Sigmoid colon (tissue), 7 donors: ENCODE measurements around the gene C2CD5. TPM values are rescaled to one million over a fixed set of nuclear protein-coding genes. Genes with fewer than 3 reads are reported as not detected.

Source experiments
- DNase-seq: peaks from one replicate; pipeline ENCODE4 v3.0.0-alpha.2; 2019
- H3K27ac ChIP-seq, 4 donors: fragments of 200-600 bp; sonication (generic); one replicate each; pipeline ENCODE4 v1.5.1; 2016 to 2019; ENCODE audit warnings: mild to moderate bottlenecking in 1 of 4
- H3K27me3 ChIP-seq, 3 donors: fragments of 200-600 bp; sonication (generic); one replicate each; pipeline ENCODE4 v1.5.1; 2019; ENCODE audit warnings: mild to moderate bottlenecking in 1 of 3
- H3K36me3 ChIP-seq, 4 donors: fragments of 200-600 bp; sonication (generic); one replicate each; pipeline ENCODE4 v1.5.1; 2016 to 2019
- H3K4me1 ChIP-seq, 4 donors: fragments of 200-600 bp; sonication (generic); one replicate each; pipeline ENCODE4 v1.5.1; 2017 to 2019
- H3K4me3 ChIP-seq, 4 donors: fragments of 200-600 bp; sonication (generic); one replicate each; pipeline ENCODE4 v1.5.1; 2017 to 2019; ENCODE audit warnings: mild to moderate bottlenecking in 2 of 4, moderate library complexity in 1 of 4
- H3K9me3 ChIP-seq, 4 donors: fragments of 200-600 bp in 3 of 4; sonication (generic) in 3 of 4; one replicate each; pipeline versions ENCODE4 v1.5.1 to v1.6.1; 2013 to 2019
- CTCF ChIP-seq, 4 experiments: fragments of 450-650 bp in 3 of 4; fragments of 200-600 bp in 1 of 4; IDR thresholded peaks; one replicate each; pipeline ENCODE4 v1.5.1; 2016 to 2019; ENCODE audit warnings: antibody characterized with exemption in 4 of 4, mild to moderate bottlenecking in 3 of 4, moderate library complexity in 2 of 4
- EP300 ChIP-seq, 4 donors: sonication (generic); formaldehyde crosslinking; IDR thresholded peaks; one replicate each; pipeline ENCODE4 v1.6.1; 2017; ENCODE audit warnings: antibody characterized with exemption in 4 of 4
- POLR2A ChIP-seq, 2 donors: fragments of 450-650 bp; IDR thresholded peaks; one replicate each; pipeline ENCODE4 v1.6.1; 2016; ENCODE audit warnings: antibody characterized with exemption in 2 of 2, mild to moderate bottlenecking in 2 of 2, moderate library complexity in 2 of 2
- POLR2AphosphoS5 ChIP-seq, 4 donors: sonication (generic); formaldehyde crosslinking; IDR thresholded peaks; one replicate each; pipeline ENCODE4 v1.6.1; 2017; ENCODE audit warnings: antibody characterized with exemption in 4 of 4
- WGBS, 2 donors: extraction: QIAGEN DNeasy Blood & Tissue Kit; methylation state at CpG; one replicate each; pipeline ENCODE4 v1.1.7; 2013; 5-methylcytosine and 5-hydroxymethylcytosine counted together
- intact Hi-C: fragments of 100-400 bp; cut with DNase I; formaldehyde crosslinking; loops from one replicate; pipeline ENCODE4 v1.15.1; 2023
- polyA plus RNA-seq, 3 donors: library from polyadenylated mRNA; stranded (reverse); fragments of 200-250 nt; gene quantifications; one replicate each; pipeline ENCODE4 v1.2.3, GENCODE V29; 2013
- total RNA-seq, 4 donors: library from RNA; depleted of rRNA; stranded (reverse); fragments of >200 nt; gene quantifications; one replicate each; pipeline ENCODE4 v1.1.0, GENCODE V29; 2016
- donor health status: healthy with polysubstance abuse.
- donor health status: Bipolar disorder and iron deficiency.
- donor health status: healthy.

C2CD5 gene
- total and polyA plus RNA-seq, 7 donors: 21.6 to 60.1 (median 40.7) TPM

- Histone ChIP-seq H3K27me3 (no peaks in the 10 kb centered on the region), H3K4me1 (peaks cover 0 to 14% (median 7%) of the 10 kb centered on the region in 4 donors), H3K27ac (no peak overlapping the region), H3K9me3 (no peaks in the 10 kb centered on the region), H3K36me3 (peaks cover 0 to 32% (median 7%) of the 10 kb centered on the region in 4 donors), H3K4me3 (no peak overlapping the region)
- 98 to 99% methylated on average over 2 of the region's 2 CpGs for WGBS, 2 donors
- no peak for TF ChIP-seq POLR2A (IDR thresholded peaks at IDR 0.05)
- TF ChIP-seq POLR2AphosphoS5 (IDR thresholded peaks at IDR 0.05): no peak
- no peak for TF ChIP-seq CTCF (IDR thresholded peaks at IDR 0.05)
- no peak for TF ChIP-seq EP300 (IDR thresholded peaks at IDR 0.05)
- intact Hi-C loops: no loop called here
- no peak for DNase-seq
Observed at GRCh38 chr12:22531205-22531604, 13.1 kb downstream of the C2CD5 start.

- H3K27ac ChIP-seq: no peak overlapping the region
- peaks cover 0 to 50% (median 7%) of the 10 kb centered on the region in 4 donors for H3K36me3 ChIP-seq
- TF ChIP-seq CTCF (IDR thresholded peaks at IDR 0.05): peak in 2 of 4 experiments; percentile 16 to 24
- no peak for TF ChIP-seq POLR2A (IDR thresholded peaks at IDR 0.05)
- WGBS, 2 donors: 86 to 93% methylated on average over 3 of the region's 3 CpGs
- no peaks in the 10 kb centered on the region for H3K9me3 ChIP-seq
- no peaks in the 10 kb centered on the region for H3K27me3 ChIP-seq
- intact Hi-C loops: no loop called here
- no peak for DNase-seq
- no peak overlapping the region for H3K4me3 ChIP-seq
- H3K4me1 ChIP-seq: peaks cover 0 to 14% (median 7%) of the 10 kb centered on the region in 4 donors
Observed at GRCh38 chr12:22529281-22530060, 14.9 kb downstream of the C2CD5 start.

GRCh38 chr12:22527999-22528398 lies 16.3 kb downstream of the C2CD5 start:
- intact Hi-C loops: no loop called here
- Histone ChIP-seq H3K27me3 (no peaks in the 10 kb centered on the region), H3K9me3 (no peaks in the 10 kb centered on the region), H3K4me3 (no peak overlapping the region), H3K4me1 (peaks cover 0 to 14% (median 6%) of the 10 kb centered on the region in 4 donors), H3K27ac (no peak overlapping the region), H3K36me3 (peaks cover 0 to 55% (median 7%) of the 10 kb centered on the region in 4 donors)
- DNase-seq: no peak
- 93 to 95% methylated on average over 1 of the region's 1 CpG for WGBS, 2 donors
- TF ChIP-seq CTCF (IDR thresholded peaks at IDR 0.05) (no peak), EP300 (IDR thresholded peaks at IDR 0.05) (no peak), POLR2AphosphoS5 (IDR thresholded peaks at IDR 0.05) (no peak), POLR2A (IDR thresholded peaks at IDR 0.05) (no peak)

GRCh38 chr12:22526836-22527235 lies 17.5 kb downstream of the C2CD5 start:
- TF ChIP-seq EP300 (IDR thresholded peaks at IDR 0.05) (no peak), POLR2A (IDR thresholded peaks at IDR 0.05) (no peak), CTCF (IDR thresholded peaks at IDR 0.05) (no peak)
- Histone ChIP-seq H3K4me3 (no peak overlapping the region), H3K4me1 (peaks cover 0 to 5% (median 0%) of the 10 kb centered on the region in 4 donors), H3K27ac (no peak overlapping the region), H3K36me3 (peaks cover 0 to 62% (median 5%) of the 10 kb centered on the region in 4 donors), H3K9me3 (no peaks in the 10 kb centered on the region), H3K27me3 (no peaks in the 10 kb centered on the region)
- intact Hi-C loops: no loop called here
- WGBS, 2 donors: 94 to 96% methylated on average over 3 of the region's 3 CpGs
- no peak for DNase-seq
